Measurements from ENCODE around the gene SRR. TPM values are rescaled to one million over a fixed set of nuclear protein-coding genes. Genes with fewer than 3 reads are reported as not detected.

The SRR gene
- total RNA-seq, 1 donor: 20.6 TPM

GRCh38 chr17:2283302-2283701 lies 20.4 kb upstream of the SRR start:
- Histone ChIP-seq H3K4me3 (ENCODE audit: insufficient read depth, low read length) (no peak overlapping the region), H3K4me1 (ENCODE audit: insufficient read depth, low read length) (peaks cover 3% of the 10 kb centered on the region), H3K79me2 (ENCODE audit: insufficient read depth, low read length) (no peaks in the 10 kb centered on the region), H3K36me3 (ENCODE audit: insufficient read depth, low read length) (peaks cover 47% of the 10 kb centered on the region), H3K9me3 (ENCODE audit: low read depth, low read length) (no peaks in the 10 kb centered on the region), H2AFZ (ENCODE audit: low read length) (no peak overlapping the region), H3K27ac (ENCODE audit: low read depth, low read length) (no peak overlapping the region), H3K4me2 (ENCODE audit: insufficient read depth, low read length) (no peak overlapping the region), H4K20me1 (ENCODE audit: insufficient read depth, low read length) (no peaks in the 10 kb centered on the region), H3K27me3 (ENCODE audit: insufficient read depth, low read length) (no peaks in the 10 kb centered on the region)
- DNase-seq (ENCODE audit: insufficient read length, low spot score, missing footprints): no peak
- TF ChIP-seq CTCF (IDR thresholded peaks at IDR 0.05; ENCODE audit: extremely low read depth, low read depth, low read length): no peak

GRCh38 chr17:2289878-2290478 lies 13.8 kb upstream of the SRR start:
- H3K79me2 ChIP-seq (ENCODE audit: insufficient read depth, low read length): peaks cover 12% of the 10 kb centered on the region
- no peak for TF ChIP-seq CTCF (IDR thresholded peaks at IDR 0.05; ENCODE audit: extremely low read depth, low read depth, low read length)
- H3K9me3 ChIP-seq (ENCODE audit: low read depth, low read length): no peaks in the 10 kb centered on the region
- H3K4me2 ChIP-seq (ENCODE audit: insufficient read depth, low read length): no peak overlapping the region
- no peaks in the 10 kb centered on the region for H3K27me3 ChIP-seq (ENCODE audit: insufficient read depth, low read length)
- DNase-seq (ENCODE audit: insufficient read length, low spot score, missing footprints): no peak
- H4K20me1 ChIP-seq (ENCODE audit: insufficient read depth, low read length): peaks cover 3% of the 10 kb centered on the region
- no peak overlapping the region for H3K4me3 ChIP-seq (ENCODE audit: insufficient read depth, low read length)
- H3K4me1 ChIP-seq (ENCODE audit: insufficient read depth, low read length): no peaks in the 10 kb centered on the region
- H2AFZ ChIP-seq (ENCODE audit: low read length): no peak overlapping the region
- peaks cover 43% of the 10 kb centered on the region for H3K36me3 ChIP-seq (ENCODE audit: insufficient read depth, low read length)
- H3K27ac ChIP-seq (ENCODE audit: low read depth, low read length): peak overlapping the region; percentile 4

GRCh38 chr17:2292100-2292499 lies 11.7 kb upstream of the SRR start:
- peaks cover 32% of the 10 kb centered on the region for H3K79me2 ChIP-seq (ENCODE audit: insufficient read depth, low read length)
- H3K27me3 ChIP-seq (ENCODE audit: insufficient read depth, low read length): no peaks in the 10 kb centered on the region
- DNase-seq (ENCODE audit: insufficient read length, low spot score, missing footprints): no peak
- H3K9me3 ChIP-seq (ENCODE audit: low read depth, low read length): no peaks in the 10 kb centered on the region
- H3K4me1 ChIP-seq (ENCODE audit: insufficient read depth, low read length): no peaks in the 10 kb centered on the region
- peaks cover 7% of the 10 kb centered on the region for H4K20me1 ChIP-seq (ENCODE audit: insufficient read depth, low read length)
- H2AFZ ChIP-seq (ENCODE audit: low read length): no peak overlapping the region
- no peak overlapping the region for H3K4me3 ChIP-seq (ENCODE audit: insufficient read depth, low read length)
- H3K4me2 ChIP-seq (ENCODE audit: insufficient read depth, low read length): no peak overlapping the region
- H3K27ac ChIP-seq (ENCODE audit: low read depth, low read length): no peak overlapping the region
- peaks cover 49% of the 10 kb centered on the region for H3K36me3 ChIP-seq (ENCODE audit: insufficient read depth, low read length)
- no peak for TF ChIP-seq CTCF (IDR thresholded peaks at IDR 0.05; ENCODE audit: extremely low read depth, low read depth, low read length)

- H3K79me2 ChIP-seq (ENCODE audit: insufficient read depth, low read length): peaks cover 61% of the 10 kb centered on the region
- H3K4me3 ChIP-seq (ENCODE audit: insufficient read depth, low read length): no peak overlapping the region
- DNase-seq (ENCODE audit: insufficient read length, low spot score, missing footprints): no peak
- peaks cover 59% of the 10 kb centered on the region for H3K36me3 ChIP-seq (ENCODE audit: insufficient read depth, low read length)
- no peak for TF ChIP-seq CTCF (IDR thresholded peaks at IDR 0.05; ENCODE audit: extremely low read depth, low read depth, low read length)
- no peak overlapping the region for H3K27ac ChIP-seq (ENCODE audit: low read depth, low read length)
- no peaks in the 10 kb centered on the region for H3K9me3 ChIP-seq (ENCODE audit: low read depth, low read length)
- no peak overlapping the region for H2AFZ ChIP-seq (ENCODE audit: low read length)
- H3K4me2 ChIP-seq (ENCODE audit: insufficient read depth, low read length): no peak overlapping the region
- H3K4me1 ChIP-seq (ENCODE audit: insufficient read depth, low read length): no peaks in the 10 kb centered on the region
- peaks cover 18% of the 10 kb centered on the region for H4K20me1 ChIP-seq (ENCODE audit: insufficient read depth, low read length)
- H3K27me3 ChIP-seq (ENCODE audit: insufficient read depth, low read length): no peaks in the 10 kb centered on the region
Measured at GRCh38 chr17:2295575-2295974, 8.2 kb upstream of the SRR start.

Data from osteoblast (primary cell).